ENCODE measurements around the gene TMEFF1. TPM values are rescaled to one million over a fixed set of nuclear protein-coding genes. Genes with fewer than 3 reads are reported as not detected.
A peak's percentile ranks its signal among the peaks of the same experiment; 100 is the strongest.
"Not testable (repeated sequence)": the region's sequence is repeated elsewhere in the genome, so short reads cannot be mapped to it uniquely, and the experiment has no call there.

TMEFF1 gene
- total RNA-seq, 4 donors from 2014 or later, result 8.4 TPM; not detected in 3

DNA sequence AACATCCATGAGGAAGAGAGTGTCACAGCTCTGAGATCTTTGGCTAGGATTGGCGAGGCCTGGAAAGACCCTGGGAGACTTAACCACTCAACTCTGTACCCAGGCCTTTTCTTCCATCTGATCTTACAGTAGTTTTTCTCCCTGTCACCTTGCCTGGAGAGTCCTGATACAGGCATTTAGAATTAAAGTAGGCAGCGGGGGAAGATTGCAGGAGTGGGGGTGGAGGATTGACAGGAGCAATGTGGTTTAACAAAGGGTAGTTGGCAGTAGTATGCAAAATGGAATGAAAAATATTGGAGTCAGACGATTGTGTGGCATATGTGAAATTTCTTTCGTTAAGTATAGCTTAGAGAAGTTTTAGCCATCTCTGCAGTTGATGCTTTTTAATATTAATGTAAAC lies 16.9 kb downstream of the TMEFF1 start:
- Histone ChIP-seq H3K27me3 (no peaks in the 10 kb centered on the region), H3K27ac (no peak overlapping the region), H3K9me3 (no peaks in the 10 kb centered on the region), H3K4me1 (no peaks in the 10 kb centered on the region), H3K36me3 (no peaks in the 10 kb centered on the region), H3K4me3 (no peak overlapping the region)
- intact Hi-C loops (cut with DNase I; ENCODE audit: low total_unique reads), result no loop called here
- no peak for DNase-seq
- no peak for TF ChIP-seq CTCF (IDR thresholded peaks at IDR 0.05)
- TF ChIP-seq POLR2A (IDR thresholded peaks at IDR 0.05), result no peak

DNA sequence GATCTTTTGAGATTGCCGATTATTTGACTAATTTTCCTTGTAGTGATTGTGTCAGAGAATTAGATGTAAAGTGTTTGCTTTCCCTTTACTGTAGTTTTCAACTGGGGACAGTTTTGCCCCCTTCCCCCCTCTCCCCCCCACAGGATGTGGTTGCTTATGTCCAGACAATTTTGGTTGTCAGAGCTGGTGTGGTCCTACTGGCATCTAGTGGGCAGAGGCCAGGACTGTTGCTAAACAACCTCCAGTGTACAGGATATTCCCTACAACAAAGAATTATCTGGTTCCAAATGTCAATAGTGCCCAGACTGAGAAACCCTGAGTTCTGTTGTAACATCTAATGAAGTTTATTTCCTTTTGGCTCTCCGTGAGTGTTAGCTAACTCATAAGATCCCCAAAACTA lies 20.0 kb downstream of the TMEFF1 start:
- intact Hi-C loops (cut with DNase I; ENCODE audit: low total_unique reads), result no loop called here
- Histone ChIP-seq H3K27ac (no peak overlapping the region), H3K4me1 (no peaks in the 10 kb centered on the region), H3K4me3 (no peak overlapping the region), H3K9me3 (no peaks in the 10 kb centered on the region), H3K36me3 (no peaks in the 10 kb centered on the region), H3K27me3 (no peaks in the 10 kb centered on the region)
- DNase-seq, result no peak
- no peak for TF ChIP-seq CTCF (IDR thresholded peaks at IDR 0.05)
- TF ChIP-seq POLR2A (IDR thresholded peaks at IDR 0.05), result no peak

DNA sequence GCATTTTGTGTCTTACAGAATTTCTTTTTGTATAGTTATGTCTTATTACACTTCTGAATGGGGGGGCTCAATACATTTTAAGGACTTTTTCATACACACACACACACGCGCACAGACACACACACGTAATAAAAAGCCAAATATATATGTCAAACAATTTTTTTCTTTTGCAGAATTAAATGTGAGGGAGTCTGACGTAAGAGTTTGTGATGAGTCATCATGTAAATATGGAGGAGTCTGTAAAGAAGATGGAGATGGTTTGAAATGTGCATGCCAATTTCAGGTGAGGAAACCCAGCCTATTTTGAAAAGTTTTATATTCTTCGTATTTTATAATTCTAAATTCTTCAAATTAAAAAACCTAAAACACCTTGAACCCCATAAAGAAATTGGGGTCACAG lies 25.6 kb downstream of the TMEFF1 start:
- intact Hi-C loops (cut with DNase I; ENCODE audit: low total_unique reads), result no loop called here
- no peaks in the 10 kb centered on the region for H3K4me1 ChIP-seq
- TF ChIP-seq POLR2A (IDR thresholded peaks at IDR 0.05), result no peak
- no peak for DNase-seq
- no peak overlapping the region for H3K4me3 ChIP-seq
- no peaks in the 10 kb centered on the region for H3K36me3 ChIP-seq
- no peaks in the 10 kb centered on the region for H3K27me3 ChIP-seq
- no peaks in the 10 kb centered on the region for H3K9me3 ChIP-seq
- no peak overlapping the region for H3K27ac ChIP-seq

DNA sequence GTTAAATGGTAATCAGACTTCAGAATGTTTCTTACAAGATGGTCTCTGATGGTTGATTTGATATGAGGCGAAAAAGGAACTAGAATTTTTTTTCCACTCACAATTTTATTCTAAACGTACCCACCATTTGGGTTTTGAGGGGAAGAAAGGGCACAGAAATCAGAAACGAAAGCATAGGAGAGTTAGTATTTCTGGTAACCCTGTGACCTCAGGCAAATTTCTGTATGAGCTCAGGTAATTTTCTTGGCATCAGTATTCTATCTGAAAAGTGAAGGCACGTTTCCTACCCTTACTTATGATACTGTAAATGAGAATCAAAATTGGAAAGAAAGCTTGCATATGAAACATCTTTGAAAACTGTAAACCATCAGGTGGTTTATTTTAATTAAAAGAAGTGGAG lies 26.5 kb downstream of the TMEFF1 start:
- no peak for DNase-seq
- intact Hi-C loops (cut with DNase I; ENCODE audit: low total_unique reads), result no loop called here
- no peak overlapping the region for H3K27ac ChIP-seq
- H3K9me3 ChIP-seq, result no peaks in the 10 kb centered on the region
- no peak overlapping the region for H3K4me3 ChIP-seq
- H3K36me3 ChIP-seq, result no peaks in the 10 kb centered on the region
- no peaks in the 10 kb centered on the region for H3K4me1 ChIP-seq
- TF ChIP-seq POLR2A (IDR thresholded peaks at IDR 0.05), result no peak
- no peak for TF ChIP-seq CTCF (IDR thresholded peaks at IDR 0.05)
- H3K27me3 ChIP-seq, result no peaks in the 10 kb centered on the region

GRCh38 chr9:100499866-100500265 lies 26.9 kb downstream of the TMEFF1 start:
- intact Hi-C loops (cut with DNase I; ENCODE audit: low total_unique reads), result no loop called here
- Histone ChIP-seq H3K27ac (no peak overlapping the region), H3K4me3 (no peak overlapping the region), H3K27me3 (no peaks in the 10 kb centered on the region), H3K36me3 (no peaks in the 10 kb centered on the region), H3K9me3 (no peaks in the 10 kb centered on the region), H3K4me1 (no peaks in the 10 kb centered on the region)
- DNase-seq, result no peak
- no peak for TF ChIP-seq CTCF (IDR thresholded peaks at IDR 0.05)
- TF ChIP-seq POLR2A (IDR thresholded peaks at IDR 0.05), result no peak

DNA sequence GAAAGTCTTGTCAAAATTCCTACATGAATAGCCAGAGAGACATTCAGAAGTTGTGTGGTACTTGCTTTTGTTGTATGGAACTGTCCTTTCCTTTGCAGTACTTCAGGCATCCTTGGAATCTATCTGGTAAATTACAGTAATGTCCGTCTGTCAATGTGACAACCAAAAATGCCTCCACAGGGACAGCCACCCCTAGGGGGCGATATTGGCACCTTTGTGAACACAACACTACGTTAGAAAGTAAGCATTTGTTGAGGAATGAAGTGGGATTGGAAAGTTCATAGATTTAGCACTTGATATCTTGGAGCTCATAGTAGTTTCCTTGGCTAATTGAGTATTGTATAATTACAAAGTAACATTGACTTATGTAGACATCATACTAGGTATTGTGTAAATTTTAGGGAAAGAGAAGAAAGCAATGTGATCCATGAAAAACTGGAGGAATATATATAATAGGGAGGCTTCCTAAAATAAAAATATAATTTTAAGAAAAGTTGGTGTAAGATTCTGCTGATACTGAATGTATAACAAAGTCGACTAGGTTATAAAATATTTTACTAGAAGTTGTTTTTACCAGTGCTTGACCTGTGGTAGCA lies 32.7 kb downstream of the TMEFF1 start:
- Histone ChIP-seq H3K27me3 (no peaks in the 10 kb centered on the region), H3K4me3 (no peak overlapping the region), H3K9me3 (no peaks in the 10 kb centered on the region), H3K27ac (no peak overlapping the region), H3K36me3 (no peaks in the 10 kb centered on the region), H3K4me1 (no peaks in the 10 kb centered on the region)
- DNase-seq, result peak in 1 of 2 donors; percentile 16
- TF ChIP-seq POLR2A (IDR thresholded peaks at IDR 0.05), result no peak
- no peak for TF ChIP-seq CTCF (IDR thresholded peaks at IDR 0.05)
- intact Hi-C loops (cut with DNase I; ENCODE audit: low total_unique reads), result no loop called here

GRCh38 chr9:100507350-100507749 lies 34.4 kb downstream of the TMEFF1 start:
- DNase-seq; H3K36me3 ChIP-seq; H3K27me3 ChIP-seq; H3K4me1 ChIP-seq; H3K9me3 ChIP-seq; intact Hi-C loops (cut with DNase I; ENCODE audit: low total_unique reads); H3K27ac ChIP-seq; H3K4me3 ChIP-seq: not testable (repeated sequence)
